IPS-11a (cell line): ENCODE measurements around the gene MAMDC4.

ENCODE experiments used
- H3K4me3 ChIP-seq: one replicate; pipeline ENCODE4 v1.5.1; 2013; ENCODE audit warnings: low read depth, low read length, control low read depth

MAMDC4 gene

DNA sequence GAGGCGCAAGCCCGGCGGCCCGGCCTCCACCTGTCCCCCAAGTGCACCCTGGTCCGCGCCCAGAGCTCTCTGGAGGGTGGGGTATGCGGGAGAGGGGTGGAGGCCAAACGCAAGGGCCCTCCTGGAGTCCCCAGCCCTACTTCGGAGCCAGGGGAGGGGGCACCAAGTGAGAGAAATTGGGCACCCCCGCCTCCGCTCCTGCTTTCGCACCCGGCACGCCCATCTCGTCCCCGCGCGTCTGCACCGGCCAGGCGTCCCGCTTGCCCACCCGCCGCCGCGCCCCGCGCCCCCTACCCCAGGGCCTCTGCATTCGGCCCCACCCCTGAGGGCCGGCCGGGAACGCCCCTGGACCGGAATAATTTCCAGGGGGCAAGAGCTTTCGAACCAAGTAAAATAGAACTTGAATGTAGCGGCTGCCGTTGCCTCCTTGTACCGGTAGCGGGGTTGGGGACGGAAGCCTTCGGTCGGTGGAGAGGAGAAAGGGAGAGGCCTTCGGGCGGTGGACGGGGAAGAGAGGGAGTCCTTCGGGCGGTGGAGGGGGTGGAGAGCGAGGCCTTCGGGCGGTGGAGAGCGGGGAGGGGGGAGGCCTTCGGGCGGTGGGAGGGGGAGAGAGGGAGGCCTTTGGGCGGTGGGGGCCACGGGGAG lies 3.6 kb upstream of the MAMDC4 start:
- peak overlapping the region; percentile 72 for H3K4me3 ChIP-seq

DNA sequence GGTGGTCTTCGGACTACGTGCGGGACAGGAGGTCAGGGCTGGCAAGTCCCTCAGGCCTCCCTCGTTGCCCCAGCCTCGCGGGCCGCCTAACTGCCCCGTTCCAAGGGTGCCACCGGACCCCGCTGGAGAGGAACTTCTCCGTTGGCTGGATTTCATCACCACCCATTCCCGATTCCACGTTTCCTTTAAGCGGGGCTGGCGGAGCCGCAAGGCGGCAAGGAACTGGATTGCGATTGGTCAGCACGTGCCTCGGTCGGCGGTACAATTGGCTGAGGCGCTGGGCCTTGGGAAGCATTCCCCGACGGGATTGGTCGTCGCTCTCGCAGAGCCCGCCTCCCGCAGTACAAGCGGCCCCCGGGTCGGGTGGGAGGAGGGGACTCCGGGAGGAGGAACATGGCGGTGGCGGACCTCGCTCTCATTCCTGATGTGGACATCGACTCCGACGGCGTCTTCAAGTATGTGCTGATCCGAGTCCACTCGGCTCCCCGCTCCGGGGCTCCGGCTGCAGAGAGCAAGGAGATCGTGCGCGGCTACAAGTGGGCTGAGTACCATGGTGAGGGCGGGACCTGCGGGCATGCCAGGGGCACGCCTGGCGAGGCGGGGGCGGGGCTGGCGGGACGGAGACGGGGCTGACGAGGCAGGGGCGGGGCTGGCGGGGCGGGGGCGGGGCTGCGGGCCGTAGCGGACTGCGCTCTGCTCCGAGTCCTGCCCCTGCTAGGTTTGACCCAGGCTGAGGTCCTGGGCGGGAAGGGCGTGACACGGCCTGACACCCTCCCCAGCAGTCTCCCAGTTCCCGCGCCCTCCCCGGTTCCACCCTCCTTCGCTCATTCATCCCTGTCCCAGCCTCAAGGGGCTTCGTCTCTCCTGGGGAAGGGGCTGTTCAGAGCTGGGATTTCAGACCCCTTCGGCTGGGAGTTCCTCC lies 2.8 kb upstream of the MAMDC4 start, which contains the start of gene PHPT1:
Gene PHPT1, plus strand, starts transcription at position 372 of the 922 bp plus-strand sequence. Its CDS starts 22 bp downstream, at position 394.
- peak within 1 kb of the TSS; percentile 73 for H3K4me3 ChIP-seq

DNA sequence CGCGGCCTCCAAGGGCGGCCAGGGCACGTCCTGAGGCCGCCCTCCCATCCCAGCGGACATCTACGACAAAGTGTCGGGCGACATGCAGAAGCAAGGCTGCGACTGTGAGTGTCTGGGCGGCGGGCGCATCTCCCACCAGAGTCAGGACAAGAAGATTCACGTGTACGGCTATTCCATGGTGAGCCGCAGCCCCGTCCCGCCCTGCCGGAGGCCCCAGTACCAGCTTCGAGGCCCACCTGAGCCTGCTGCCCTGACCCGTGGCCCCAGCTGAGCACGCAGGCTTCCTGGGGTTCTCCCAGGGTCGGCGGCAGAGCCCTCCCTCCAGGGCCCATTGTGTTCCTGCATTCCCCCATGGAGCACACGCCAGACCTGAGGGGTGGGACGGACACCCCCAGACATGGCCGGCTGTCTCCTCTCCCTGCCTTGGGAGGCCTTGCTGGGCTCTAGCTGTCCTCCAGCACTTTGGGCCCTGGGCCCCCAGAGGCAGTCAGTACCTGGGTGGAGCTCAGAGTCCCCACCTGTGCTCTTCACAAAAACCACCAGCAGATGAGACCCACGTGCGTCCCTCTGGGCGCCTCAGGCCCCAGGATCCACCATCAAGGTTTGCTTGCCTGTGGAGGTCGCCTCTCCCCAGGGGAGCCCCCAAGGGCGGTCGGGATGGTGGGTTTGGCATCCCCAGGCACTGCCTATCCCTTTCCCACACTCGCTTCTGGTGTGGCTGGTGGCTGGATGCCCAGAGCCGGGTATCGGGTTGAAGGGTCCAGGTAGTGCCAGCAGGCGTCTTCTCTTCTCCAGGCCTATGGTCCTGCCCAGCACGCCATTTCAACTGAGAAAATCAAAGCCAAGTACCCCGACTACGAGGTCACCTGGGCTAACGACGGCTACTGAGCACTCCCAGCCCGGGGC lies 1.9 kb upstream of the MAMDC4 start:
- peak overlapping the region; percentile 41 for H3K4me3 ChIP-seq

DNA sequence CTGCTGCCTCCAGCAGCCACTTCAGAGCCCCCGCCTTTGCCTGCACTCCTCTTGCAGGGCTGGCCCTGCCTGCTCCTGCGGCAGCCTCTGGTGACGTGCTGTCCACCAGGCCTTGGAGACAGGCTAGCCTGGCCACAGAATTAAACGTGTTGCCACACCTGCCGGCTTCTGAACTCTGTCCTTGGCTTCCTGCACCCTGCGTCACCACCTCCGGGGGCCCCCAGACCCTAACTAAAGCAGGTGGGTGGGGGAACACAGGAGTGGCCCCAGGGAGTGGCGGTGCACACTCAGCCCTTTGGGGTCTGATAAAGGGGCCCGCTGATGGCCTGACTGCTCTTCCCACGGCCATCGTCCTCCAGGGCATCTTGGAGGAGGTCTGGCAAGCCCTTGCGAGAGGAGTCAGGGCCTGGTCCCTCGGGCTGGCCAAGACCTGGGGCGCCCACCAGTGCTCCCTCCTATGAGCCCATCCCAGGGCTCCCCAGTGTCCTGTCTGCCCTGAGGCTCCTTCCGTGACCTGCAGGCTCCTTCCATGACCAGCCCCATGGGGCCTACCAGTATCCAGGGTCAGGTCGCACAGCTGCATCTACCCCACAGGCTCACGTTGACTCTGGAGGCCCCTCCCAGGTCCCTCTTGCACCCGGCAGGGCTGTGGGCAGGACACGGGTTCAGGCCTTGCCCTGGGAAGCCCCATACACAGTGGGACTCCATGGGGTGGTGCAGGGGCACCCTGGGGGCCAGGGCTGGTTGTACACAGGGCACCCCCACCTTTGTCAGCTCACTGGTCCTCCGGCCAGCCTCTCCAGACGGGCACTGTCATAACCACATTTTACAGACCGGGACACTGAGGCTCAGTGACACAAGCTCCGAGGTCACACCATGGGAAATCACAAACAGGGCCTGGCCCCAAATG lies 1.0 kb upstream of the MAMDC4 start:
- no peak overlapping the region for H3K4me3 ChIP-seq

DNA sequence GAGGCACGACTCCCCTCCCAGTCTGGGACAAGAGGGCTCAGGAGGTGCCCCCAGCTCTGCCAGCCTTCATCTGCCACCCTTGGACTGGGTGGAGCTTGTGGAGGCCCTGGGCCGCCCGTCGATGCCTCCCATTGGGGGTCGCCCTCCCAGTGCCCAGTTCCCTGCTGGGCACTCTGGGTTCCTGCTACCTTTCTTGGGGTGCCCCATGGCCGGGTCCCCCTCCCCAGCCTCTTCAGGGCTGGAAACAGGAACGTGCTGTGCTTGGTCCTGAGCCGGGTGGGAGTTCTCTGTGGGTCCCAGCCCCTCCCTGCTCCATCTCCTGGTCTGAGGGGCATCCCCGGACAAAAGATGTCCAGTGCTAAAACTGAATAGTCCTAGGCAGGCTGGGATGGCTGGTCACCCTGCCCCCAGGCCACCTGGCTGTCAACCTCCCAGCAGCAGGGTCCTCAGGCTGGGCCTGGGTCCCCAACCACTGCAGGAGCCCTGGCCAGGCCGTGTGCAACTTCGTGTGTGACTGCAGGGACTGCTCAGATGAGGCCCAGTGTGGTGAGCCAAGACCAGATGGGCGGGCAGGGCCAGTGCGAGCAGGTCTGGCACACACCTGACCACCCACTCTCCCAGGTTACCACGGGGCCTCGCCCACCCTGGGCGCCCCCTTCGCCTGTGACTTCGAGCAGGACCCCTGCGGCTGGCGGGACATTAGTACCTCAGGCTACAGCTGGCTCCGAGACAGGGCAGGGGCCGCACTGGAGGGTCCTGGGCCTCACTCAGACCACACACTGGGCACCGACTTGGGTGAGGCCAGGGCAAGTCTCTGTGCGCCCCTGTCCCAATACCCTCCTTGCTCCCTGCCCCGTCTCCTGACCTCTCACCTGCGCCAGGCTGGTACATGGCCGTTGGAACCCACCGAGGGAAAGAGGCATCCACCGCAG lies 784 bp downstream of the MAMDC4 start:
- H3K4me3 ChIP-seq, result no peak overlapping the region

DNA sequence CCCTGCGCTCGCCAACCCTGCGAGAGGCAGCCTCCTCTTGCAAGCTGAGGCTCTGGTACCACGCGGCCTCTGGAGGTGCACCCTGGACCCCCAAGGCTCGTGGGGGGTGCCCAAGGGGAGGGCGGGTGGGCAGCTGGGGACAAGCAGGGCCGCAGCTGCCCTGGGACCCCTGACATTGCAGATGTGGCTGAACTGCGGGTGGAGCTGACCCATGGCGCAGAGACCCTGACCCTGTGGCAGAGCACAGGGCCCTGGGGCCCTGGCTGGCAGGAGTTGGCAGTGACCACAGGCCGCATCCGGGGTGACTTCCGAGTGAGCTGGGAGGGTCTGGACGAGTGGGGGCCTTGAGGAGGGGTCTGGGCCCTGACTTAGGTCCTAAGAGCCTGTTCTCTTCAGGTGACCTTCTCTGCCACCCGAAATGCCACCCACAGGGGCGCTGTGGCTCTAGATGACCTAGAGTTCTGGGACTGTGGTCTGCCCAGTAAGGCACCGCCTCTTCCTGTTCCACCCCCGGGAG lies 1.5 kb downstream of the MAMDC4 start:
- no peak overlapping the region for H3K4me3 ChIP-seq

DNA sequence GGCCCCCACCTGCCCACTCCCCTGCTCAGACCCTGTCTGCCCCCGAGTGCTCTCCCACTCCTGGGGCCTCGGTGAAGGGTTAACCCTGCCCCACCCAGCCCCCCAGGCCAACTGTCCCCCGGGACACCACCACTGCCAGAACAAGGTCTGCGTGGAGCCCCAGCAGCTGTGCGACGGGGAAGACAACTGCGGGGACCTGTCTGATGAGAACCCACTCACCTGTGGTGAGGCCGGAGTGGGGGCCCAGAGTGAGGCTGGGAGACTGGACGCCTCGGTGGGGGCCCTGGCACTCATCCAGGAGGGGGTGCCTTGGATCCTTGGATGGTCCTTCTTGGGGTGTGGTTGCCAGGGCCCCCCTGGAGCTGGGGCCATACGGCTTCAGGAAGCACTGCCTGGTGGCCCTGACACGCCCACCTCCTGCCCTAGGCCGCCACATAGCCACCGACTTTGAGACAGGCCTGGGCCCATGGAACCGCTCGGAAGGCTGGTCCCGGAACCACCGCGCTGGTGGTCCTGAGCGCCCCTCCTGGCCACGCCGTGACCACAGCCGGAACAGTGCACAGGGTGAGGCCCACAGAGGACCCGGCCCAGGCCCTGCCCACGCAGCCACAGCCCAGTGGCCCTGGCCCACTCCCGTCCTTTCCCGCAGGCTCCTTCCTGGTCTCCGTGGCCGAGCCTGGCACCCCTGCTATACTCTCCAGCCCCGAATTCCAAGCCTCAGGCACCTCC lies 2.1 kb downstream of the MAMDC4 start:
- H3K4me3 ChIP-seq, result no peak overlapping the region

DNA sequence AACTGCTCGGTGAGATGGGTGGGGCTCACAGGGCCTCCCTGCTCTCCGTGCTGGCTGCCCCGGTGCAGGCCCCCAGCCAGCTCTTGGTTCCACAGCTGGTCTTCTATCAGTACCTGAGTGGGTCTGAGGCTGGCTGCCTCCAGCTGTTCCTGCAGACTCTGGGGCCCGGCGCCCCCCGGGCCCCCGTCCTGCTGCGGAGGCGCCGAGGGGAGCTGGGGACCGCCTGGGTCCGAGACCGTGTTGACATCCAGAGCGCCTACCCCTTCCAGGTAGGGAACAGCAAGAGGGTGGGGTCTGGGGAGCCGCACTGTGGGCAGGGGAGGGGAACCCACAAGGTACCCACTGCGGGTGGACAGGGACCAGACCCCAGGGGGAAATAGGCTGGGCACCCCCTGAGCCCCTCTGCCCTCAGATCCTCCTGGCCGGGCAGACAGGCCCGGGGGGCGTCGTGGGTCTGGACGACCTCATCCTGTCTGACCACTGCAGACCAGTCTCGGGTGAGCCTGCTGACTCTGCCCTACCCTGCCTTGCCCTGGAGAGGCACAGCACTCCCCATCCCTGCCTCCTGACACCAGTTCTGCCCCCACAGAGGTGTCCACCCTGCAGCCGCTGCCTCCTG lies 2.8 kb downstream of the MAMDC4 start:
- H3K4me3 ChIP-seq, result no peak overlapping the region

DNA sequence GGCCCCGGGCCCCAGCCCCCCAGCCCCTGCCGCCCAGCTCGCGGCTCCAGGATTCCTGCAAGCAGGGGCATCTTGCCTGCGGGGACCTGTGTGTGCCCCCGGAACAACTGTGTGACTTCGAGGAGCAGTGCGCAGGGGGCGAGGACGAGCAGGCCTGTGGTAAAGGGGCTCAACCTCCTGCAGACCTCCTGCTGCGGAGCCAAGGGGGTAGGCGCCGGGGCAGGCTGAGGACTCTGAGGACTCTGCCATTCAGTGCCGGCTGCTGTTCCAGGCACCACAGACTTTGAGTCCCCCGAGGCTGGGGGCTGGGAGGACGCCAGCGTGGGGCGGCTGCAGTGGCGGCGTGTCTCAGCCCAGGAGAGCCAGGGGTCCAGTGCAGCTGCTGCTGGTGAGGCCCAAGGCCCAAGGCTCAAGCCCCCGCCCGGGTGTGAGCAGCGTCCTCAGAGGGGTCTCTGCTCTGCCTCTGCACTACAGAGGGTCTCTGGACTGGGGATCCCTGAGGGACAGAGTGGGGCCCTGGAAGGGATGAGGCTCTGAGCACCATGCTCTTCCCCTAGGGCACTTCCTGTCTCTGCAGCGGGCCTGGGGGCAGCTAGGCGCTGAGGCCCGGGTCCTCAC lies 3.4 kb downstream of the MAMDC4 start:
- H3K4me3 ChIP-seq, result no peak overlapping the region

DNA sequence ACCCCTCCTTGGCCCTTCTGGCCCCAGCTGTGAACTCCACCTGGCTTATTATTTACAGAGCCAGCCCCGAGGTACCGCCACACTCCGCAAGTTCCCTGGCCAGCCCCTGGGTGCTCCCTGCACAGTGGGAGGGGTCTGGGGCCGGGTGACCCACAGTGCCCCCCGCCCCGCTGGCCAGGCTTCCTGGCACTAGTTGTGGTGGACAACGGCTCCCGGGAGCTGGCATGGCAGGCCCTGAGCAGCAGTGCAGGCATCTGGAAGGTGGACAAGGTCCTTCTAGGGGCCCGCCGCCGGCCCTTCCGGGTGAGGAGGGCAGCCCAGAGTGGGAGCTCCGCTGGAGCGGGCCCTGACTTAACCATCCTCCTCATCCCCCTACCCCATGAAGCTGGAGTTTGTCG lies 3.9 kb downstream of the MAMDC4 start:
- no peak overlapping the region for H3K4me3 ChIP-seq

DNA sequence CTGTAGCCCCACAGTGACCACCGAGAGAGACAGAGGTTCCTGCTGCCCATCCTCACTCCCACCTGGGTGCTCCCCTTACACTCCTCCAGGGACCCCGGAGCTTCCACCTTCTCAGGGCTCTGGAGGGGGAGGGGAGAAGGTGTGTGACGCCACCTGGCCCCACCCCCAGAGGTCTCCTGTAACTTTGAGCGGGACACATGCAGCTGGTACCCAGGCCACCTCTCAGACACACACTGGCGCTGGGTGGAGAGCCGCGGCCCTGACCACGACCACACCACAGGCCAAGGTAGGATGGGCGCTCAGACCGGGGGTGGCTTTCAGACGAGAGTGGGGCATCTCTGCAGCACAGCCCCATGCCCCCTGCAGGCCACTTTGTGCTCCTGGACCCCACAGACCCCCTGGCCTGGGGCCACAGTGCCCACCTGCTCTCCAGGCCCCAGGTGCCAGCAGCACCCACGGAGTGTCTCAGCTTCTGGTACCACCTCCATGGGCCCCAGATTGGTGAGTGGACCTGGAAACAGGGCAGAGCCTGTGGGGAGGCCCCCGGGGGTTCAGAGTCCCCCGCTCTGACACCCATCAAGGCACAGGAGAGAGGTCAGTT lies 4.5 kb downstream of the MAMDC4 start:
- no peak overlapping the region for H3K4me3 ChIP-seq

DNA sequence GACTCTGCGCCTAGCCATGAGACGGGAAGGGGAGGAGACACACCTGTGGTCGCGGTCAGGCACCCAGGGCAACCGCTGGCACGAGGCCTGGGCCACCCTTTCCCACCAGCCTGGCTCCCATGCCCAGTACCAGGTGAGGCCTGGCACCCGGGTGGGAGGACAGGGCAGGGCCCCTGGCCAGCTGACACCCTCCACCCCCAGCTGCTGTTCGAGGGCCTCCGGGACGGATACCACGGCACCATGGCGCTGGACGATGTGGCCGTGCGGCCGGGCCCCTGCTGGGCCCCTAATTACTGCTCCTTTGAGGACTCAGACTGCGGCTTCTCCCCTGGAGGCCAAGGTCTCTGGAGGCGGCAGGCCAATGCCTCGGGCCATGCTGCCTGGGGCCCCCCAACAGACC lies 5.0 kb downstream of the MAMDC4 start:
- H3K4me3 ChIP-seq, result no peak overlapping the region

DNA sequence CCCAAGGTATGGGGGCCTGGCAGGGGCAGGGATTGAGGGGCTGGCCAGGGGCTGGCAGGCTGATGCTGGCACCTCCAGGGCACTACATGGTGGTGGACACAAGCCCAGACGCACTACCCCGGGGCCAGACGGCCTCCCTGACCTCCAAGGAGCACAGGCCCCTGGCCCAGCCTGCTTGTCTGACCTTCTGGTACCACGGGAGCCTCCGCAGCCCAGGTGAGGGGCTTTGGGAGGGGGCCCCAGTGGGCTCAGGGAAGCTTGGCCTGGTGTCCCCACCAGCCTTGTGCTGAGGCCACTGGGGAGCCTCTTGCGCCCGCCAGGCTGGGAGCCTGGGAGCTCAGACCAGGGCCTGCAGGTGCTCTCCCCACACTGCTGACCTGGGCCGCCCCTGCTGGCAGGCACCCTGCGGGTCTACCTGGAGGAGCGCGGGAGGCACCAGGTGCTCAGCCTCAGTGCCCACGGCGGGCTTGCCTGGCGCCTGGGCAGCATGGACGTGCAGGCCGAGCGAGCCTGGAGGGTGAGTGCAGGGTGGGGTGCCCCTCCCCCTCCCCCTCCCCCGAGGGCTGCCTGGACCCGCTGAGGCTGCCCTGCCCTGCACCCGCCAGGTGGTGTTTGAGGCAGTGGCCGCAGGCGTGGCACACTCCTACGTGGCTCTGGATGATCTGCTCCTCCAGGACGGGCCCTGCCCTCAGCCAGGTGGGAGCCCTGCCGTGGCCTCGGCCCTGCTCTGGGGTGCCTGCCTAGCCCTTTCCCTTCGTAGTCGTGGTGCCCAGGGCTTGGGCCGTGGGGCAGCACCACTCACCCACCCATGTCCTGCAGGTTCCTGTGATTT lies 5.7 kb downstream of the MAMDC4 start:
- no peak overlapping the region for H3K4me3 ChIP-seq

DNA sequence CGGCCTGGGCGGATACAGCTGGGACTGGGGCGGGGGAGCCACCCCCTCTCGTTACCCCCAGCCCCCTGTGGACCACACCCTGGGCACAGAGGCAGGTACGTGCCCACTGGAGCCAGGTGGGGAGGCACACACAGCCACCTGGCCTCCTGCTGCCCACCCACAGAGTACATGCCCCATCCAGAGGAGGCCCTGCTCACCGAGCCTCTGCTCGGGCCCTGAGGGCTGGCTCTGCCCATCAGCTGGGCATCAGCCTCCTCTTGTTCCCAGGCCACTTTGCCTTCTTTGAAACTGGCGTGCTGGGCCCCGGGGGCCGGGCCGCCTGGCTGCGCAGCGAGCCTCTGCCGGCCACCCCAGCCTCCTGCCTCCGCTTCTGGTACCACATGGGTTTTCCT lies 6.3 kb downstream of the MAMDC4 start:
- H3K4me3 ChIP-seq, result no peak overlapping the region

DNA sequence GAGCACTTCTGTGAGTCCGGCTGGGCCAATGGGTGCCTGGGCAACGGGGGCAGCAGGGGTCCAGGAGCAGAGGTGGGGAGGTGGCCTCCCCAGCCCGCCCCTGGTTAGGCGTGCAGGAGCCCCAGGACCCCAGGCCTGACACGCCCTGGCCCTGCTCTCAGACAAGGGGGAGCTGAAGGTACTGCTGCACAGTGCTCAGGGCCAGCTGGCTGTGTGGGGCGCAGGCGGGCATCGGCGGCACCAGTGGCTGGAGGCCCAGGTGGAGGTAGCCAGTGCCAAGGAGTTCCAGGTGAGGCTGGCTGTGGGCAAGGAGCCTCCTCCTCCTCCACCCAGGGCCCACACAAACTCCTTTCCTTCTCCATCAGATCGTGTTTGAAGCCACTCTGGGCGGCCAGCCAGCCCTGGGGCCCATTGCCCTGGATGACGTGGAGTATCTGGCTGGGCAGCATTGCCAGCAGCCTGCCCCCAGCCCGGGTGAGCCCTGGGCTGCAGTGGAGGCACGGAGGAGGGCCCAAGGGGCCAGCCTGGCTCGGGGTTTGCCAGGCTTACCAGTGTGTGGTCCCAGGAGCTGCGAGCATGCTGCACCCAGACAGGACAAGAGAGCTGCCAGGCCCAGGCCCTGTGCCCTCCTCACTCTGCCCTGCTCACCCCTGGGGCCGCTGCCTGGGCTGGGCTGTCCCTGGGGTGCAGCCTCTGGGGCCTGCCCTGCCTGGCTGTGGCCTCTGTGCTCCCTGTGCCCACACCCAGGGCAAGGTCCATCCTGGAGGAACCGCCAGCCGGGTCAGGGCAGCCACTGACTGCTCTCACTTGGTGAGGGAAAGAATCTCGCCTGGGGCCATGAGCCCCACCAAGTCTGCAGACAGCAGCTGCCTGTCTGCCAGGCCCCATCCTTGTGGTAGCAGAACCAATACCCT lies 7.0 kb downstream of the MAMDC4 start:
- H3K4me3 ChIP-seq, result no peak overlapping the region
